GM12865 (cell line): ENCODE results near the gene KDM5A.

Experiments
- DNase-seq: peaks from one replicate; pipeline ENCODE4 v3.0.0; 2010; ENCODE audit warnings: low read depth
- H3K4me3 ChIP-seq: 2 replicates; pipeline ENCODE4 v1.5.1; 2011; ENCODE audit warnings: mild to moderate bottlenecking, low read depth, low read length, control low read depth
- CTCF ChIP-seq: IDR thresholded peaks from 2 replicates; pipeline ENCODE4 v1.5.1; 2011; ENCODE audit warnings: low read length, control low read depth, low read depth, inconsistent platforms; ENCODE audit not compliant: insufficient read depth; ENCODE audit errors: missing control alignments

KDM5A gene

GRCh38 chr12:256225-256624 lies 132.9 kb downstream of the KDM5A start:
- TF ChIP-seq CTCF = no peak
- no peak for DNase-seq
- H3K4me3 ChIP-seq = no peak overlapping the region

- no peak for DNase-seq
- TF ChIP-seq CTCF = no peak
Measured at GRCh38 chr12:254912-255311, 134.2 kb downstream of the KDM5A start.

GRCh38 chr12:254039-254438 lies 135.1 kb downstream of the KDM5A start:
- TF ChIP-seq CTCF = no peak
- DNase-seq = no peak
- H3K4me3 ChIP-seq = no peak overlapping the region

More at GRCh38 chr12:254912-255311, 134.2 kb downstream of the KDM5A start:
- H3K4me3 ChIP-seq = no peak overlapping the region

GRCh38 chr12:253116-253831 lies 135.8 kb downstream of the KDM5A start:
- TF ChIP-seq CTCF = no peak
- DNase-seq = no peak
- H3K4me3 ChIP-seq = no peak overlapping the region

GRCh38 chr12:252636-253035 lies 136.5 kb downstream of the KDM5A start:
- no peak for DNase-seq
- no peak overlapping the region for H3K4me3 ChIP-seq
- TF ChIP-seq CTCF = no peak

- no peak overlapping the region for H3K4me3 ChIP-seq
- no peak for DNase-seq
- TF ChIP-seq CTCF = no peak
Measured at GRCh38 chr12:247271-247670, 141.8 kb downstream of the KDM5A start.

- DNase-seq = no peak
- H3K4me3 ChIP-seq = no peak overlapping the region
- TF ChIP-seq CTCF = no peak
Measured at GRCh38 chr12:243381-243780, 145.7 kb downstream of the KDM5A start.
